Mesothelial cell of epicardium (in vitro differentiated cells): ENCODE measurements around the gene SLC45A1. TPM values are rescaled to one million over a fixed set of nuclear protein-coding genes. Genes with fewer than 3 reads are reported as not detected.

ENCODE experiments used
- DNase-seq, 2 experiments: peaks; one replicate each; pipeline ENCODE4 v3.0.0; 2021; ENCODE audit warnings: low spot score in 2 of 2; ENCODE audit not compliant: unreplicated experiment in 2 of 2
- H3K27ac Mint-ChIP-seq: 2 replicates; pipeline ENCODE4 v1.8.0; 2021; ENCODE audit warnings: mixed read lengths
- H3K27me3 Mint-ChIP-seq: 2 replicates; pipeline ENCODE4 v1.8.0; 2021; ENCODE audit warnings: low read depth, mixed read lengths
- H3K36me3 Mint-ChIP-seq: 2 replicates; pipeline ENCODE4 v1.8.0; 2021; ENCODE audit warnings: mixed read lengths
- H3K4me1 Mint-ChIP-seq: 2 replicates; pipeline ENCODE4 v1.8.0; 2021; ENCODE audit warnings: mixed read lengths
- H3K4me3 Mint-ChIP-seq: 2 replicates; pipeline ENCODE4 v1.8.0; 2021; ENCODE audit warnings: mild to moderate bottlenecking, moderate library complexity, mixed read lengths
- H3K9me3 Mint-ChIP-seq: 2 replicates; pipeline ENCODE4 v1.8.0; 2021; ENCODE audit warnings: mixed read lengths
- total RNA-seq: library from RNA; stranded (reverse); gene quantifications from 3 replicates; pipeline ENCODE4 v1.2.1, GENCODE V29; 2021
- TF ChIP-seq, protein P1 (sequence below): fragments of 200-600 bp; sonication (generic); IDR thresholded peaks from one replicate; pipeline ENCODE4 v1.5.0; 2021; ENCODE audit warnings: antibody characterized with exemption; ENCODE audit not compliant: unreplicated experiment

SLC45A1 gene
- total RNA-seq, 1 donor from 2014 or later = 4.9 TPM

DNA sequence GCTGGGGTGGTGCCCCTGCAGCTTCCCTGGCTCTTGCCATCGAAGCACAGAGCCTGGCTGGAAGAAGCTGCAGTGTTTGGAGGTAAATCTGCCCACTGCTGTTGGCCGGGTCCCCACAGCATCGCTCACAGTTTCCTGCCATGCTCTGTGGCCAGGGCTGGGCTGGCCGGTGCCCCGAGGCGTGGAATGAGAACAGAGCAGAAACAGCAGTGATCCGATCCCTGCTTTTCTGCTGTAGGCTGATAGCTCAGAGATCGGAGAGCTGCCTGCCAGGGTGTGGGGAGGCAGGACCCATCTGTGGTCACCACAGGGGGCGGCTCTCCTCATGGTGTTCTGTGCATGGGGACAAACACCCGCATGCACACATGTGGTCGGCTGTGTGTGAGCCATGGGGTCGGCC is 11.5 kb downstream of the SLC45A1 start:
- no peak overlapping the region for H3K27ac Mint-ChIP-seq
- no peak overlapping the region for H3K4me3 Mint-ChIP-seq
- H3K36me3 Mint-ChIP-seq = peaks cover 7% of the 10 kb centered on the region
- DNase-seq = no peak
- TF ChIP-seq, protein P1, sequence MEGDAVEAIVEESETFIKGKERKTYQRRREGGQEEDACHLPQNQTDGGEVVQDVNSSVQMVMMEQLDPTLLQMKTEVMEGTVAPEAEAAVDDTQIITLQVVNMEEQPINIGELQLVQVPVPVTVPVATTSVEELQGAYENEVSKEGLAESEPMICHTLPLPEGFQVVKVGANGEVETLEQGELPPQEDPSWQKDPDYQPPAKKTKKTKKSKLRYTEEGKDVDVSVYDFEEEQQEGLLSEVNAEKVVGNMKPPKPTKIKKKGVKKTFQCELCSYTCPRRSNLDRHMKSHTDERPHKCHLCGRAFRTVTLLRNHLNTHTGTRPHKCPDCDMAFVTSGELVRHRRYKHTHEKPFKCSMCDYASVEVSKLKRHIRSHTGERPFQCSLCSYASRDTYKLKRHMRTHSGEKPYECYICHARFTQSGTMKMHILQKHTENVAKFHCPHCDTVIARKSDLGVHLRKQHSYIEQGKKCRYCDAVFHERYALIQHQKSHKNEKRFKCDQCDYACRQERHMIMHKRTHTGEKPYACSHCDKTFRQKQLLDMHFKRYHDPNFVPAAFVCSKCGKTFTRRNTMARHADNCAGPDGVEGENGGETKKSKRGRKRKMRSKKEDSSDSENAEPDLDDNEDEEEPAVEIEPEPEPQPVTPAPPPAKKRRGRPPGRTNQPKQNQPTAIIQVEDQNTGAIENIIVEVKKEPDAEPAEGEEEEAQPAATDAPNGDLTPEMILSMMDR = no peak
- H3K27me3 Mint-ChIP-seq = no peaks in the 10 kb centered on the region
- no peaks in the 10 kb centered on the region for H3K4me1 Mint-ChIP-seq
- no peaks in the 10 kb centered on the region for H3K9me3 Mint-ChIP-seq

DNA sequence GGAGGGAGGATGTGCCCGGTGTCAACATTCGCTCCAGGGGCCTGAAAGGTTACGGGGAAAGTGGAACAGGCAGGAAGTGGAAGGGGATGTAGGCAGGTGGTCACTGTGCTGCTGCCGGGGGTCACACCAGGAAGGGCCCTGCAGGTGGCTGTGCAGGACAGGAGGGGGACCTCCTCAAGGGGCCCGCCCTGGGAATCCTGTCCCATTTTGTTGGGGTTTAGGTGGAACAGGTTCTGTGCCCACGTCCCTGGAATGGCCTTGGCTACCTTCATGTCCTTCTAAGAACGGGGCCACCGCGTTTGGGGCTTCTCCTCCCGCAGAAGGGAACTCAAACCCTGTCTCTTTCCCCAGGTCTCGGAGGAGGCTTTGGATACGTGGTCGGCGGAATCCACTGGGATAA is 11.9 kb downstream of the SLC45A1 start:
- no peak overlapping the region for H3K4me3 Mint-ChIP-seq
- H3K27me3 Mint-ChIP-seq = no peaks in the 10 kb centered on the region
- H3K36me3 Mint-ChIP-seq = peaks cover 7% of the 10 kb centered on the region
- H3K27ac Mint-ChIP-seq = no peak overlapping the region
- TF ChIP-seq, protein P1 = no peak
- no peak for DNase-seq
- H3K4me1 Mint-ChIP-seq = no peaks in the 10 kb centered on the region
- no peaks in the 10 kb centered on the region for H3K9me3 Mint-ChIP-seq

DNA sequence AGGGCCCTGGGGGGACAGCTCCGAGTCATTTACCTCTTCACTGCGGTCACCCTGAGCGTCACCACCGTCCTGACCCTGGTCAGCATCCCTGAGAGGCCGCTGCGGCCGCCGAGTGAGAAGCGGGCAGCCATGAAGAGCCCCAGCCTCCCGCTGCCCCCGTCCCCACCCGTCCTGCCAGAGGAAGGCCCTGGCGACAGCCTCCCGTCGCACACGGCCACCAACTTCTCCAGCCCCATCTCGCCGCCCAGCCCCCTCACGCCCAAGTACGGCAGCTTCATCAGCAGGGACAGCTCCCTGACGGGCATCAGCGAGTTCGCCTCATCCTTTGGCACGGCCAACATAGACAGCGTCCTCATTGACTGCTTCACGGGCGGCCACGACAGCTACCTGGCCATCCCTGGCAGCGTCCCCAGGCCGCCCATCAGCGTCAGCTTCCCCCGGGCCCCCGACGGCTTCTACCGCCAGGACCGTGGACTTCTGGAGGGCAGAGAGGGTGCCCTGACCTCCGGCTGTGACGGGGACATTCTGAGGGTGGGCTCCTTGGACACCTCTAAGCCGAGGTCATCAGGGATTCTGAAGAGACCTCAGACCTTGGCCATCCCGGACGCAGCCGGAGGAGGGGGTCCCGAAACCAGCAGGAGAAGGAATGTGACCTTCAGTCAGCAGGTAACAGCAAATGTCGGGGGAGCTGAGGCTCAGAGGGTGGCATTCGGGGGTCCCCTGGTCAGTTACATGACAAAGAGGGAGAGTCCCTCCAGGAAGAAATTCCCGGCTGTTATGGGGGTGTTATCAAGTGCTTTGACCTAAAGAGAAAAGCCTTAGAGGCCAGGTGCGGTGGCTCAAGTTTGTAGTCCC is 12.6 kb downstream of the SLC45A1 start:
- TF ChIP-seq, protein P1 = no peak
- no peaks in the 10 kb centered on the region for H3K27me3 Mint-ChIP-seq
- DNase-seq = no peak
- H3K4me3 Mint-ChIP-seq = no peak overlapping the region
- no peaks in the 10 kb centered on the region for H3K4me1 Mint-ChIP-seq
- H3K27ac Mint-ChIP-seq = no peak overlapping the region
- peaks cover 7% of the 10 kb centered on the region for H3K36me3 Mint-ChIP-seq
- H3K9me3 Mint-ChIP-seq = no peaks in the 10 kb centered on the region

DNA sequence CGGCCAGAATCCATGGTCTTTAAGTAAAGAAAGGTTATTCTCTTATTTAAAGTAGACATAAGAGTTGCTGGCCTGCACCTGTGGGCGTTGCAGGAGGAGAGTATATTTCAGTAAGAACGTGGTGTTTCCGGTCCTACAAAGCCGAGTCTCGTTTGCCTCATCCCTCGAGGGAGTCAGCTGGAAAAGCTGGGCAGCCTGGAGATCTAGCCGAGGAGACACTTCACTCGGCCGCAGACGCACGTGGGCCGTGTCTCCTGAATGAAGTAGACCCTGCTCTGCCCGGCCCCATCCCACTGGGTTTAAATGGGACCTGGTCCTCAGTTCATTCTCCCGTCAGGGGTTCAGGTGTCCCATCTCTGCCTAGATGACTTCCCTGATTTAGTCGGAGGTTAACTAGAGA is 14.9 kb downstream of the SLC45A1 start:
- H3K36me3 Mint-ChIP-seq = peaks cover 17% of the 10 kb centered on the region
- TF ChIP-seq, protein P1 = no peak
- no peak overlapping the region for H3K4me3 Mint-ChIP-seq
- H3K27me3 Mint-ChIP-seq = no peaks in the 10 kb centered on the region
- DNase-seq = no peak
- H3K27ac Mint-ChIP-seq = no peak overlapping the region
- H3K4me1 Mint-ChIP-seq = no peaks in the 10 kb centered on the region
- peaks cover 4% of the 10 kb centered on the region for H3K9me3 Mint-ChIP-seq

DNA sequence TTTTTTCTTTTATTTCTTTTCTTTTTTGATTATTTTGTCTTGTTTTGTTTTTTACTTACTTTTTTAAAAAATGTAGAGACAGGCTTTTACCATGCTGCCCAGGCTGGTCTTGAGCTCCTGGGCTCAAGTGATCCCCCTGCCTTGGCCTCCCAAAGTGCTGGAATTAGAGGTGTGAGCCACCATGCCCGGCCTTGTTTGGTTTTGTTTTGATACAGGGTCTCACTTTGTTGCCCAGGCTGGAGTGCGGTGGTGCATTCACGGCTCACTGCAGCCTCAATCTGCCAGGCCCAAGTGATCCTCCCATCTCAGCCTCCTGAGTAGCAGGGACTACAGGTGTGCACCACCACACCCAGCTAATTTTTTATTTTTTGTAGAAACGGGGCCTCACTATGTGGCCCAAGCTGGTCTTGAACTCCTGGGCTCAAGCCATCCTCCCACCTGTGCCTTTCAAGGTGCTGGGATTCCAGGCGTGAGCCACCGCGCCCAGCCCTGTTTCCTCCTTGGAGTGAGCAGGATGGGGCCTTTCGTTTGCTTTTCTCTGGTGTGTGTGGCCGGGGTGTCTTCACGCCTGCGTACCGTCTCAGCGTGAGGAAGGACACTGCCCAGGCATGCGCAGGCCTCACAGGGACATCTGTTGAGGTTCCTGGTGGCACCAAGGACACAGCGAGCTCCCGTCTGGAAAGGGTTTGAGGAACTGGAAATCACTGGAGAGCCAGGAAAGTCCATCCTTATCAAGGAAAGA is 15.5 kb downstream of the SLC45A1 start:
- Mint-ChIP-seq H3K27me3 (no peaks in the 10 kb centered on the region), H3K4me3 (no peak overlapping the region), H3K36me3 (peaks cover 17% of the 10 kb centered on the region), H3K27ac (no peak overlapping the region), H3K9me3 (peaks cover 4% of the 10 kb centered on the region), H3K4me1 (no peaks in the 10 kb centered on the region)
- no peak for DNase-seq
- TF ChIP-seq, protein P1 = no peak
